Measurements from ENCODE around the gene CCL7.

The CCL7 gene

DNA sequence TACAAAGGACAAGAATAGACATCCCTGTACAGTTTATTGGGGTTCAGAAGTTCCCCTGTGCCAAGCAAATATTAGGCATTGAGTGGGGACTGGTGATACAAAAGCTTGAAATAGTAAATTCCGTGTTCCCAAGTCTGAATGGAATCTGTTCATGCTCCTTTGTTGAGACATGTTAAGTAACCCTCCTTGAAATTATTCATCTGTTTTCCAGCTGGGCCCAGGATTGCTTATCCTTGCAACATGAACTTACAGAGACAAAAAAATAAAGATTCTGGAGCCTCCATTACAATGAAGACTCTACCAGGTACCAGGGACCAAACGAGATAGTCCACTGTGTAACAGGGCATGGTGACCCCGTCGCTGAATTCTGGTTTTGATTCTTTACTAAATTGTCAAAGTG lies 43.1 kb downstream of the CCL7 start:
- TF ChIP-seq, protein P1, sequence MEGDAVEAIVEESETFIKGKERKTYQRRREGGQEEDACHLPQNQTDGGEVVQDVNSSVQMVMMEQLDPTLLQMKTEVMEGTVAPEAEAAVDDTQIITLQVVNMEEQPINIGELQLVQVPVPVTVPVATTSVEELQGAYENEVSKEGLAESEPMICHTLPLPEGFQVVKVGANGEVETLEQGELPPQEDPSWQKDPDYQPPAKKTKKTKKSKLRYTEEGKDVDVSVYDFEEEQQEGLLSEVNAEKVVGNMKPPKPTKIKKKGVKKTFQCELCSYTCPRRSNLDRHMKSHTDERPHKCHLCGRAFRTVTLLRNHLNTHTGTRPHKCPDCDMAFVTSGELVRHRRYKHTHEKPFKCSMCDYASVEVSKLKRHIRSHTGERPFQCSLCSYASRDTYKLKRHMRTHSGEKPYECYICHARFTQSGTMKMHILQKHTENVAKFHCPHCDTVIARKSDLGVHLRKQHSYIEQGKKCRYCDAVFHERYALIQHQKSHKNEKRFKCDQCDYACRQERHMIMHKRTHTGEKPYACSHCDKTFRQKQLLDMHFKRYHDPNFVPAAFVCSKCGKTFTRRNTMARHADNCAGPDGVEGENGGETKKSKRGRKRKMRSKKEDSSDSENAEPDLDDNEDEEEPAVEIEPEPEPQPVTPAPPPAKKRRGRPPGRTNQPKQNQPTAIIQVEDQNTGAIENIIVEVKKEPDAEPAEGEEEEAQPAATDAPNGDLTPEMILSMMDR (IDR thresholded peaks at IDR 0.05): no peak

DNA sequence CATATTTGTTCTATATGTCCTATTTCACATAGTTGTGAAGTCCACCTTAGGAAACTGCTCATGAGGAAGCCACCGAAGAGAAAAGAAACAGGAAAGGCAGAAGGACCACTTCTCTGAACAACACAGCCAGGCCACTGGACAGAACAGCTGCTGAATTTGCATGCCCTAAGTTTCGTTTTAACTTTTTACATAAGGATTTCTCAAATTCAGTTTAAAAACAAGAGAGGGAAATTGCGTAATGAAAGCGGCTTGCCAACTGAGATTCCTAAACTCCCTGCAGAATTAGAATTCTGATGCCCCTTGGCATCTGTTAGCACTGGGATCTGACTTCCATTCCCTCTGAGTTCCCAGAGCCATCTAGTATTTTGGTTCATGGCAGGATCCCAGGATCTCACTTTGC lies 44.3 kb downstream of the CCL7 start:
- TF ChIP-seq, protein P1 (IDR thresholded peaks at IDR 0.05): no peak

DNA sequence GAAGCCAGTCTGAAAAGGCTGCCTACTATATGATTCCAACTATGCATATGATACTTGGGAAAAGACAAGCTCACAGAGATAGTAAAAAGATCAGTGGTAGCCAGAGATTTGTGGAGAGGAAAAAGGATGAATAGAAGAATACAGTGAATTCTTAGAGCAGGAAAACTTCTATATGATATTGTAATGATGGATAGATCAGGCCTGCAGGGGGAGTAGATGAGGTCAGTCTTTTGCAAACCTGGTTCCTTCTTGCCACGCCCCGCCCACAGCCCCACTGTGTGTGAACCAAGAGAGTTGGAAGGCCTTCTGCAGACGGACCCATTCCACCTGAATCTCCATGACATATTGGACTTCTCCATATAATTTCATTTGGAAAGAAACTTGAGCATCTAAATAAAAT lies 48.5 kb downstream of the CCL7 start:
- TF ChIP-seq, protein P1 (IDR thresholded peaks at IDR 0.05): 0 out of 2 replicates have a peak, but pooled peaks have one; percentile 27

DNA sequence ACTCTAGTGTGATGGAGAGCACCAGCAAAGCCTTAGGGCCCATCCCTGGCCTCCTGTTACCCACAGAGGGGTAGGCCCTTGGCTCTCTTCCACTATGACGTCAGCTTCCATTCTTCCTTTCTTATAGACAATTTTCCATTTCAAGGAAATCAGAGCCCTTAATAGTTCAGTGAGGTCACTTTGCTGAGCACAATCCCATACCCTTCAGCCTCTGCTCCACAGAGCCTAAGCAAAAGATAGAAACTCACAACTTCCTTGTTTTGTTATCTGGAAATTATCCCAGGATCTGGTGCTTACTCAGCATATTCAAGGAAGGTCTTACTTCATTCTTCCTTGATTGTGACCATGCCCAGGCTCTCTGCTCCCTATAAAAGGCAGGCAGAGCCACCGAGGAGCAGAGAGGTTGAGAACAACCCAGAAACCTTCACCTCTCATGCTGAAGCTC lies 49.0 kb downstream of the CCL7 start, which contains the start of gene CCL8:
Gene CCL8, plus strand, starts transcription at position 397 of the 445 bp plus-strand sequence. CDS start 67 bp downstream, outside the sequence.
- TF ChIP-seq, protein P1 (IDR thresholded peaks at IDR 0.05): no peak

Measured in LNCAP (cell line).